ENCODE data around the gene ITGB1. TPM values are rescaled to one million over a fixed set of nuclear protein-coding genes. Genes with fewer than 3 reads are reported as not detected.

The ITGB1 gene
- total and polyA plus RNA-seq, 9 of the 15 experiments (the other 6 are each of a cell fraction or from before 2014, with no cell fraction given), result 40.2 to 194 (median 155) TPM

- TF ChIP-seq NFE2 (IDR thresholded peaks at IDR 0.05; ENCODE audit: low read depth) (no peak), ZFP91 (CRISPR knock-in tag; IDR thresholded peaks at IDR 0.05) (no peak), ARID3B (CRISPR knock-in tag; IDR thresholded peaks at IDR 0.05; ENCODE audit: borderline replicate concordance) (no peak), ILF3 (IDR thresholded peaks at IDR 0.05; ENCODE audit: borderline replicate concordance) (no peak), NR1H2 (CRISPR knock-in tag; IDR thresholded peaks at IDR 0.05) (no peak), CBX1 (IDR thresholded peaks at IDR 0.05; ENCODE audit: low read depth) (no peak), FOS (IDR thresholded peaks at IDR 0.05; ENCODE audit: extremely low read depth, insufficient read length) (no peak), HDAC2 (IDR thresholded peaks at IDR 0.05) (no peak), ZNF134 (CRISPR knock-in tag; conservative IDR thresholded peaks at IDR 0.05) (no peak), CHCHD3 (CRISPR knock-in tag; IDR thresholded peaks at IDR 0.05) (no peak), HMGN3 (IDR thresholded peaks at IDR 0.05; ENCODE audit: borderline replicate concordance, extremely low read depth, insufficient read length, low read depth, low read length) (peak; percentile 50), THRAP3 (IDR thresholded peaks at IDR 0.05; ENCODE audit: borderline replicate concordance) (no peak), ZNF41 (CRISPR knock-in tag; conservative IDR thresholded peaks at IDR 0.05) (no peak), UBTF (IDR thresholded peaks at IDR 0.05; ENCODE audit: borderline replicate concordance in 1 of 2, low read depth in 2 of 2, low read length in 2 of 2) (peak; percentile 78 to 92; a peak in 3 of 4 replicates), CLOCK (CRISPR knock-in tag; IDR thresholded peaks at IDR 0.05; ENCODE audit: borderline replicate concordance) (no peak), ZNF449 (CRISPR knock-in tag; IDR thresholded peaks at IDR 0.05) (no peak)
These were observed 47.6 kb upstream of the ITGB1 start (continued) for GRCh38 chr10:33005322-33006301.
